Keratinocyte (primary cell): ENCODE measurements around the gene TENT5A.

ENCODE experiments used
- CTCF ChIP-seq, 3 experiments: IDR thresholded peaks in 1 of 3; conservative IDR thresholded peaks in 1 of 3; optimal IDR thresholded peaks in 1 of 3; 2 replicates in 2 of 3; 3 replicates in 1 of 3; pipeline versions ENCODE3 to v1.5.1; 2011; ENCODE audit warnings: low read length in 3 of 3, mild to moderate bottlenecking in 3 of 3, moderate library complexity in 2 of 3, control low read depth in 1 of 3, inconsistent platforms in 1 of 3; ENCODE audit not compliant: insufficient read depth in 2 of 3; ENCODE audit errors: extremely low read depth in 1 of 3
- EZH2 ChIP-seq: IDR thresholded peaks from one replicate; pipeline ENCODE4 v1.6.1; 2012; ENCODE audit warnings: inconsistent platforms, mild to moderate bottlenecking, low read length, moderate library complexity

DNA sequence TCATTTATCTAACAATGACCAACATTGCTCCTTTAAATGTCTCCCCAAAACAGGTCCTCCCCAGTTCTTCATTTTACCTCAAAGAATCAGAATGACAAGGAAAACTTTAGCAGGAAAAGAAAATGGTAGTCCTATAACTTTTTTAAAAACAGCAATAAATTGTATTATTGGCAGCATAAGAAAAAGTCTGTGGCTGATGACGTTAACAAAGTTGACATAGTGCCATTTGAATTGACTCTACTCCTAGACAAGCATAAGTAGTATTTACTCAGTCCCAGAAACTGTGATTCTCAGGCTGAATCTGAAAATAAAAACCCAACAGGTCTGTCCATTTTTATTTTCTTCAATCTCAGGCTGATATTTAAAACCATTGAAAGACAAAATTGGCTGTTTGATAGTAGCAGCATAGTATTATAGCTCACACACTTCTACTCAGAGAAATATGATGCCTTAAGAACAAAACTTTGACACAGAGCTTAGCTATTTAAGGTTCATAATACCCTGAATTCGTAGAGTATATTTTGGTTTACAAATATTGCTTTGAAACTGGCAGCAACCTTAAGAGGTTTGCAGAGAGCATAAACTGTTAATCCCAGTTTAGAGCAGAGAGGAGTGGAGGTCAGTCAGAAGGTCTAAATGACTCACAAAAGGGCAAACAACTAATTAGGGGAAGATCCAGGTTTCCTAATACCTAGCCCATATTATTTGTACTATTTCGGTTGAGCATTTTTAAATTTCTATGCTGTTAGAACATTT lies 35.0 kb upstream of the TENT5A start:
- no peak for TF ChIP-seq EZH2
- no peak for TF ChIP-seq CTCF (optimal IDR thresholded peaks at IDR 0.05 in 1 of 3, IDR thresholded peaks at IDR 0.05 in 1 of 3, conservative IDR thresholded peaks at IDR 0.05 in 1 of 3; ENCODE audit: extremely low read depth in 1 of 3, insufficient read depth in 2 of 3, low read length in 3 of 3)
